ENCODE data around the gene MLLT10. TPM values are rescaled to one million over a fixed set of nuclear protein-coding genes. Genes with fewer than 3 reads are reported as not detected.

MLLT10 gene
- total RNA-seq = 41.1 and 55.0 TPM in 2 replicates

DNA sequence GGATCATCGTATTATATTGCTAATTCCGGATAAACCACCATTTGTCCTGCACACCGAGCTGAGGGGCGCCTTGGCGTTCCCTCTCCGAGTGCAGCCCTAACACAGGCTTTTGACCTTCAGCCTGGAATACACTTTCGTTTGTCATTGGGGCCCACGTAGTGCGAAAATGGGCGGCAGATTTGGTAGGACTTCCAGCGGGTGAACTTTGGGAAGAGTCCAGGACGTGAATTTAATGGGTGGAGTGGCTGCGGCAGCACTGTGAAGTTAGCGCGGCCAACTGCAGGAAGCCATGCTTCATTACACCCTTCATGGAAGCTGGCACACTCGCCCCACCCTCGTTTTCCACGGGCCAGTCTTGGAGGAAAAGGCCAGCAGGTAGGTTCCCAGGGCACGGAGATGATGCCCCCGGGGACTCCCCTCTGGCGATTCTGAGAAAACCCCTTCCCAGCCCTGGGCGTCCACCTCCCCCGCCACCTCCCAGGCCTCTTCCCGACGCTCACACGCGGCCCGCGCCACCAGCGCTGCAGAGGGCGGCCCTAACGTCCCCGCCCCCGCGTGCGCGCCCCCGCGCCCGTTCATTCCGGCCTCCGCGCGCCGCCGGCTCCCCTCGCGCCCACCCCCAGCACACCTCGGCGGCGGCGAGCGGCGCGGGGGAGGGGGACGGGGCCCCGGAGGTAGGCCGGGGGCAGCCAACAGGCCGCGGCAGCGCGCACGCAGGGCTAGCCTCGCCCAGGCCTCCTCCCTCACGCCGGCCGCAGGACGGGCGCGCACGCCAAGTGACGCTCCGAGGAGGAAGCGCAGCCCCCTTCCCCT, at the start of gene MLLT10:
Gene MLLT10, plus strand, starts transcription at position 766 of the 813 bp plus-strand sequence. CDS start 413 bp downstream, outside the sequence.

DNA sequence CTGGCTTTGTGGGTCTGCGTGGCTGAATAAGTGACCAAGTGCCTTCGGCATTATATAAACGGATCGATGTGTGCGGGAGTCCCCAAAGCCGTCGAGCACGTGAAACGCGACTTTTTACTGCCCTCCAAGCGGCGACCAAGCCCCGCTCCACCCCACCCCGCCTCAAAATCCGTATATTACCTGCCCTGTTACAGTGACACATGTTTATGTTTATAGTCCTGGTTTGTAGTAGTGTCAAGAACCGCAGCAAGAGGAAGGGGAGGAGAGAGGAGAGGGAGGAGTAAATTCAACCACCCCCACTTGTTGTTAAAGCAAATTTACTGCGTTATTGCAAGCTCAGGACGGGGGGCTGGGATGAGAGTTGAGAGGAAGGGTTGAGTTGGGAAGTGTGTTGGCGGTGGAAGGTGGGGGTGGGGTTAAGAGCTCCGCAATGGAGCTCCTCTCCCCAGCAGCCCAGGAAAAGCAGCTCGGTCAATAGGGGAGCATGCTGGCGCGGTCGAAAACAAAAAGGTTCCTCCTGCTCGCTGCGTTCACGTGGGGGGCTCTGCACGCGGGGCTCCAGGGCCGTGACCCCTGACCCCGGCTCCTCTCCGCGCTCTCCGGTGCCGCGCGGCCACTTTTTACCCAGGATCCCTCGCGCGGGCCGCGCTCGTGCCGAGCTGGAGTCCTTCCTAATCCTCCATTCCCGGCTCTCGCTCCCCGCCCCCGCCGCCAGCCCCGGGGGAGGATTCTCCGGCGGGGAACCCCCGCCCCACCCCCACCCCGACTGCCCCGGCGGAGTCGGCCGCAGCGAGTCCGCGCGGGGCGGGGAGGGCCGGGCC, 8.5 kb upstream of the MLLT10 start, which contains the start of gene SKIDA1:
Gene SKIDA1, minus strand, starts transcription at position 316 of the 821 bp plus-strand sequence. CDS start 7,860 bp downstream, outside the sequence.

Other genes starting within 250 kb of the MLLT10 start
- 0.47 and 0.60 TPM in 2 replicates for gene SKIDA1, start 8.6 kb upstream of the MLLT10 start, total RNA-seq

Data from bronchial smooth muscle cell (primary cell).